Measurements from ENCODE around the gene PLD5.

The PLD5 gene

GRCh38 chr1:242055749-242056320, 468.7 kb downstream of the PLD5 start:
- no peak overlapping the region for H3K9ac ChIP-seq
- no peak overlapping the region for H3K4me2 ChIP-seq (ENCODE audit: low read length)
- TF ChIP-seq CTCF (IDR thresholded peaks at IDR 0.05) = no peak
- H3K4me3 ChIP-seq (ENCODE audit: low read depth, low read length) = no peak overlapping the region
- no peaks in the 10 kb centered on the region for H3K4me1 ChIP-seq
- no peaks in the 10 kb centered on the region for H3K79me2 ChIP-seq
- no peaks in the 10 kb centered on the region for H3K27me3 ChIP-seq (ENCODE audit: control insufficient read depth, insufficient read depth, low read length)
- H3K9me3 ChIP-seq (ENCODE audit: control insufficient read depth, low read length) = no peaks in the 10 kb centered on the region
- no peak overlapping the region for H2AFZ ChIP-seq
- H3K36me3 ChIP-seq (ENCODE audit: control insufficient read depth, insufficient read depth, low read length) = no peaks in the 10 kb centered on the region
- no peak overlapping the region for H3K27ac ChIP-seq

- Histone ChIP-seq H3K4me2 (ENCODE audit: low read length) (no peak overlapping the region), H3K27ac (no peak overlapping the region), H3K36me3 (ENCODE audit: control insufficient read depth, insufficient read depth, low read length) (no peaks in the 10 kb centered on the region), H3K79me2 (no peaks in the 10 kb centered on the region), H2AFZ (no peak overlapping the region), H3K27me3 (ENCODE audit: control insufficient read depth, insufficient read depth, low read length) (no peaks in the 10 kb centered on the region), H3K4me3 (ENCODE audit: low read depth, low read length) (no peak overlapping the region), H3K9ac (no peak overlapping the region), H3K9me3 (ENCODE audit: control insufficient read depth, low read length) (no peaks in the 10 kb centered on the region), H3K4me1 (no peaks in the 10 kb centered on the region)
- TF ChIP-seq CTCF (IDR thresholded peaks at IDR 0.05) = no peak
These were observed 481.3 kb downstream of the PLD5 start for GRCh38 chr1:242043165-242043564.

GRCh38 chr1:242034392-242034791, 490.1 kb downstream of the PLD5 start:
- Histone ChIP-seq H3K36me3 (ENCODE audit: control insufficient read depth, insufficient read depth, low read length) (no peaks in the 10 kb centered on the region), H3K9me3 (ENCODE audit: control insufficient read depth, low read length) (no peaks in the 10 kb centered on the region), H3K27me3 (ENCODE audit: control insufficient read depth, insufficient read depth, low read length) (no peaks in the 10 kb centered on the region), H3K4me1 (peaks cover 33% of the 10 kb centered on the region), H3K4me2 (ENCODE audit: low read length) (no peak overlapping the region), H3K79me2 (no peaks in the 10 kb centered on the region), H3K27ac (peak overlapping the region; percentile 99), H2AFZ (no peak overlapping the region), H3K9ac (no peak overlapping the region), H3K4me3 (ENCODE audit: low read depth, low read length) (no peak overlapping the region)
- no peak for TF ChIP-seq CTCF (IDR thresholded peaks at IDR 0.05)

- TF ChIP-seq CTCF (IDR thresholded peaks at IDR 0.05) = no peak
- Histone ChIP-seq H3K9me3 (ENCODE audit: control insufficient read depth, low read length) (no peaks in the 10 kb centered on the region), H3K4me3 (ENCODE audit: low read depth, low read length) (peak overlapping the region; percentile 22), H2AFZ (no peak overlapping the region), H3K27me3 (ENCODE audit: control insufficient read depth, insufficient read depth, low read length) (no peaks in the 10 kb centered on the region), H3K9ac (no peak overlapping the region), H3K79me2 (no peaks in the 10 kb centered on the region), H3K4me1 (peaks cover 33% of the 10 kb centered on the region), H3K27ac (peak overlapping the region; percentile 99), H3K4me2 (ENCODE audit: low read length) (peak overlapping the region; percentile 42), H3K36me3 (ENCODE audit: control insufficient read depth, insufficient read depth, low read length) (no peaks in the 10 kb centered on the region)
These were observed 491.1 kb downstream of the PLD5 start for GRCh38 chr1:242033447-242033846.
